HG03066 (cell line): ENCODE data around the gene CPEB2.

Source experiments
- ATAC-seq: cut with Tn5 transposase; IDR thresholded peaks from one replicate; pipeline ENCODE4 v1.9.1; 2021; ENCODE audit warnings: low read depth; ENCODE audit not compliant: unreplicated experiment

The CPEB2 gene

DNA sequence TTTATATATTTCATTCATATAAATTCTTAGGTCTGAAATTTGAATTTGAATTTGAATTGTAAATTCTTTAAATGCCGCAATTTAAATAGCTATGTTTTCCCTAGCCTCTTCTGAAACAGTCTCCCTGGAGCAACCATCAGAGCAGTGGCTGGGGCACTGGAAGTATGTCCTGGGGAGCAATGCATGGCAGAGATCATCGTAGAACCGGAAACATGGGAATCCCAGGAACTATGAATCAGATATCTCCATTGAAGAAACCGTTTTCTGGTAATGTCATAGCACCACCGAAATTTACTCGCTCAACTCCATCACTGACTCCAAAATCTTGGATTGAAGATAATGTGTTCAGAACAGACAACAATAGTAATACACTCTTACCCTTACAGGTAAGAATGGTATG, 4.9 kb downstream of the CPEB2 start:
- ATAC-seq = no peak

DNA sequence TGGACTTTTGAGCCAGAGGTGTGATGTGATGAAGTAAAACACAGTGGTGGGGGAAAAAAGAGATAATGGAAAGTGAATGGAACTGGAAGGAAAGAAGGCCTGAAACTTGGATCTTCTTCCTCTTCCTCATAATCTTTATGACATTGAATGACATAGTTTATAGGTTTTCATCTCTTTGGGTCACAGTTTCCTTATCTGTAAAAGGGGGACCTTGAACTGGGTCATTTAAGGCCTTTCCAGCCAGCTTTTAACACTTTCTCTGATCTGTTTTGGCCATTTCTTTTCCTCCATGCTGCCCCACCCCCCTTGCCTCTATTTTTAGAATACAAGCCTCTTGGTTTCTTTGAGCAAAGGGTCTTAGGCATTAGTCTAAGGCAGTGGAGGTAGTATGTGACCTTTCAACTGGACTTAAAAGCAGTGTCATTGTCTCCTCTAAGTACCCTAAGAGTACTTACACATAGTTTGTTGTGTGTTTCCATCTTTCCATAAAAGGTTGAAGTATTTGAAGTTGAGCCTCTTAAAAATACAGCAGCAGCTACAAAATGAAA, 7.8 kb downstream of the CPEB2 start:
- no peak for ATAC-seq

GRCh38 chr4:15011166-15011565, 8.9 kb downstream of the CPEB2 start:
- ATAC-seq = no peak

- ATAC-seq = no peak
Observed at GRCh38 chr4:15012017-15012788, 9.9 kb downstream of the CPEB2 start.

DNA sequence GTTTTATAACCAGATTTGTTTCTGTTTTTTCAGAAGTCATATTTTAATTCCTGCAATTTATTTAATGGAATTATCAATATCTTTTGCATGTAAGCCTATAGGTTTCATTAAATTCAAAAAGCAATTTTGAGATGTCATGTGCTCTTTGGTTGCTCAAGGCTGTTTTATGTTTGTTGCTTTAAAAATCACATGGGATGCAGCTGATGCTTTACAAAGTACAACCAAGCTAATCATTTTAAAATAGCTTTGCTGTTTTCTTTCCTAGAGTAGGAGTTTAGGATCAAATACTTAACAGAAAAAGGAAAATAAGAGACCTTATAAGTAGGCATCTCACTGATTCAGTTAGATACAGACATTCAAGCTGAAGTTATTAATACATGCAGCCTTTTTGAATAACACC, 11.3 kb downstream of the CPEB2 start:
- no peak for ATAC-seq

DNA sequence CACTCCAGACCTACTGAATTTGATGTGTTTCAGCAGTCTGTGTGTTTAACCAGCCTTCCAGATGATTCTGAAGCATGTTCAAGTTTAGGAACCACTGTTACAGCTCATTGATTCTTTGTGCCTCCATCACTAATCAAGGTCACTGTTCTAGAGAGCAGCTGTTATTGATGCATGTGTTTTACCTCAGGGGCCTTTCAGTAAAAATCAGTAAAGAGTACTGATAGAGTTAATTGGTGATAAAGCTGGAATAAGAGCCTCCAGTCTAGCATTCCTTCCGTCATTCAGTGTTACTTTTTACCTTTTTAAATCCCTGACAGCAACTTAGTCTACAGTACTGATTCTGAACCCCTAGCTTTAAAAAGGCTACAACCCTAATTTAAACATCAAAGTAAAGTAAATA, 12.9 kb downstream of the CPEB2 start:
- no peak for ATAC-seq

GRCh38 chr4:15018361-15018760, 16.1 kb downstream of the CPEB2 start:
- ATAC-seq = no peak

GRCh38 chr4:15020502-15021286, 18.4 kb downstream of the CPEB2 start:
- ATAC-seq = no peak

- ATAC-seq = no peak
Observed at GRCh38 chr4:15021311-15021710, 19.0 kb downstream of the CPEB2 start.

- no peak for ATAC-seq
Observed at GRCh38 chr4:15021946-15022345, 19.7 kb downstream of the CPEB2 start.

DNA sequence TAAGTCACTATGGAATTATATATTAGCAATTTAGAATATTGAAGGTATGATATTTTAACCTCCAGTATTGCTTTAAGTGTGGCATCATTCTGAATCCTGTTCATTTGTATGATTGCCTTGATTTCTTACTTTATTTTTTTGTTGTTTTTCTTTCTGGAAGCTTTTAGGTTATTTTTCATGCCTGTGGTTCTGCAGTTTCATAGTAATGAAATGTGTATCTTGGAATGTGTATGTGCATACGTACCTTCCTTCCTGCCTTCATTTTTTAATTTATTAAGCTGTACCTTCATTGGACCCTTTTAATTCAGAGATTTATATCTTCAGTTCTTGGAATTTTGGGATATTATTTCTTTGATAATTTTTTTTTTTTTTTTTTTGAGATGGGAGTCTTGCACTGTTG, 22.1 kb downstream of the CPEB2 start:
- no peak for ATAC-seq

GRCh38 chr4:15025693-15026092, 23.4 kb downstream of the CPEB2 start:
- no peak for ATAC-seq

GRCh38 chr4:15027921-15028435, 25.7 kb downstream of the CPEB2 start:
- ATAC-seq = no peak

DNA sequence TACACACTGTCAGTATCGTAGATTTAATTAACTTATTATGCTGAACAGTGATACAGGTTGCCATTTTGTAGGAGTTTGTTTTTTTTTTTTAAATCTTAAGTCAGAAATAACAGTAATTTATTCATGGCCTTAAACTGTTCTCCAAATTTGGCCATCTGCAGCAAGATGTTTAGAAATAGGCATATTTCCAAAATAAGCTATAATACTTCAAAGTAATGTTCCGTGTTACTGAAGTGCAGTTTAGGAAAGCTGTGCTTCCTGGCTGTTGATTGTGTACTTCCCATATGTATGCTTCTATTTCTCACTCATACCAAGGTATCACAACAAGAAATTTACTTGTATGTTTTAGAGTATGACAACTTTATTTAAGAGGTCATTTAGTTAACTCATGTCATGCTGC, 28.9 kb downstream of the CPEB2 start:
- no peak for ATAC-seq

- ATAC-seq = no peak
Observed at GRCh38 chr4:15031993-15032675, 29.9 kb downstream of the CPEB2 start.

- no peak for ATAC-seq
Observed at GRCh38 chr4:15034071-15034764, 31.9 kb downstream of the CPEB2 start.

GRCh38 chr4:15035159-15035558, 32.9 kb downstream of the CPEB2 start:
- ATAC-seq = no peak

DNA sequence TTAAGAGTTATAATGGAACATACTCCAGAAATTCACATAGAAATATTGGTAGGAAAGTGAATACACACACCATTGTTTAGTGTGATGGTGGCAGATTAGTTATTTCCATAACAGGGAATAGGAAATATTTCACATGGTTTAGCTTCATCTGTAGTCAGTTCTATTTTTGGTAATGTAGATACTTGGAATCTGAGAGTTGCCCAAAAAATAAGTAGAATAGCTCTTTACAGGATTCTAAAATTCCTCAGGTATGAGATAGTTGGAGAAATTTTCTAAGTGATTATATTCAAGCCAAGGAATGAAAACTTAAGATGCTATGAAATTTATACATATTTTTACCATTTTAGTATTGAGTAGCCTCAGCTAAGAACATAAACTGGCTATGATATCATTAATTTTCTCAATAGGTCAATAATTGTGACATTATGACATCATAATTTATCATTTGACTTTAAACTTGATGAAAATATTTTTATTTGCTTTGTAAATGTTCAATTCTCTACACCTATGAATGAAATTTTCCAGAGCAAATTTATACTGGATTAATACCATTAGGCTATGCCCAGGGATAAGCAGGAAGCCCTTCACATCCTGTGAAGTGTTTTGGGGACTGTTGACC, 35.8 kb downstream of the CPEB2 start:
- ATAC-seq = no peak

DNA sequence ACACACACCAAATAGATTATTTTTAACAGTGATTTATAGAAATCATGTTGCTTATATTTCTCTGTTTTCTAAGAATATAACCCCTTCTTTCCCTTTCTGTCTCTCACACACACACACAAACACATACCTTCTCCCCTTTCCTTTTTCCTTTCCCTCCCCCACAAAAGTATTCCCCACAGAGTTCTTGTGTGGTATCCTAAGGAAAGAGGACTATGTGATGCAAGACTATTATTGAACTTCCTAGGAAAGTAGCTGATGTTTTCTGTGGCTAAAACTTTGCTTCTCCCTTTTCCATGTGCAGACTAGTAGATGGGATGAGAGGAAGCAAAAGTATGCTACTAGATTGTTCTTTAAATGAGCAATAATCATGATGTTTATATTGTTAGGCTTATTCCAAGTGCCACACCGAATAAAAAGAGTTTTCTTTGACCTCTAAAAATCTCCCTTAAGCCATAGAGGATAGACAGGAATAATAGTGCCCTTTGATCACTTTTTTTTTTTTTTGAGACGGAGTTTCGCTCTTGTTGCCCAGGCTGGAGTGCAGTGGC, 38.7 kb downstream of the CPEB2 start:
- ATAC-seq = no peak
